Measurements from ENCODE around the gene TAS2R4. TPM values are rescaled to one million over a fixed set of nuclear protein-coding genes. Genes with fewer than 3 reads are reported as not detected.

Gene TAS2R4
- 1.1 and 1.6 TPM in 2 replicates for total RNA-seq
- long read RNA-seq: 0 reads

DNA sequence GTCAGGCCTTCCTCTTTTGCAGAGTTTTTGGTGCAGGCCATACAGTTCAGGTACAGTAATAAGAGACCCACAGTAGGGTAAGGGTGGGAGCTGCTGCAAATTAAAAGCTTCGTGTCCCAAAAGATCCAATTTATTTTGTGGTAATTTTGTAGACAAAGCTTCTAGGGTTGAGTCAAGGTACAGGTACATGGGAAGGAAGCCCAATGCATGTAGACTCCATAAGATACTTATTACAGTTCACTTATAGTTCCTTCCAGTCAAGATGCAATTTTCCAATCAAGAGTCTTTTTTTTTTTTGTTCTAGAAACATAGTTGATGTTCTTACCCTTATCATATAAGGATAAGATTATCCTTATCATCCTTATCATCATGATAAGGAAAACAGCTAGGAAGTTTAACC lies at the start of gene TAS2R4:
Gene TAS2R4 (plus strand): TSS at position 301 of the 400 bp plus-strand sequence. CDS start 1,815 bp downstream, outside the sequence.
- Mint-ChIP-seq H3K4me1 (no peaks in the 10 kb centered on the region), H3K27ac (ENCODE audit: unreplicated experiment) (no peak within 1 kb of the TSS), H3K9me3 (peaks cover 3% of the 10 kb centered on the region), H3K4me3 (no peak within 1 kb of the TSS), H3K27me3 (ENCODE audit: low read depth) (no peaks in the 10 kb centered on the region), H3K36me3 (ENCODE audit: low read depth) (peaks cover 54% of the 10 kb centered on the region)
- TF ChIP-seq, protein P1, sequence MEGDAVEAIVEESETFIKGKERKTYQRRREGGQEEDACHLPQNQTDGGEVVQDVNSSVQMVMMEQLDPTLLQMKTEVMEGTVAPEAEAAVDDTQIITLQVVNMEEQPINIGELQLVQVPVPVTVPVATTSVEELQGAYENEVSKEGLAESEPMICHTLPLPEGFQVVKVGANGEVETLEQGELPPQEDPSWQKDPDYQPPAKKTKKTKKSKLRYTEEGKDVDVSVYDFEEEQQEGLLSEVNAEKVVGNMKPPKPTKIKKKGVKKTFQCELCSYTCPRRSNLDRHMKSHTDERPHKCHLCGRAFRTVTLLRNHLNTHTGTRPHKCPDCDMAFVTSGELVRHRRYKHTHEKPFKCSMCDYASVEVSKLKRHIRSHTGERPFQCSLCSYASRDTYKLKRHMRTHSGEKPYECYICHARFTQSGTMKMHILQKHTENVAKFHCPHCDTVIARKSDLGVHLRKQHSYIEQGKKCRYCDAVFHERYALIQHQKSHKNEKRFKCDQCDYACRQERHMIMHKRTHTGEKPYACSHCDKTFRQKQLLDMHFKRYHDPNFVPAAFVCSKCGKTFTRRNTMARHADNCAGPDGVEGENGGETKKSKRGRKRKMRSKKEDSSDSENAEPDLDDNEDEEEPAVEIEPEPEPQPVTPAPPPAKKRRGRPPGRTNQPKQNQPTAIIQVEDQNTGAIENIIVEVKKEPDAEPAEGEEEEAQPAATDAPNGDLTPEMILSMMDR (conservative IDR thresholded peaks at IDR 0.05): no peak
- no peak for DNase-seq (ENCODE audit: low read depth, low spot score)

DNA sequence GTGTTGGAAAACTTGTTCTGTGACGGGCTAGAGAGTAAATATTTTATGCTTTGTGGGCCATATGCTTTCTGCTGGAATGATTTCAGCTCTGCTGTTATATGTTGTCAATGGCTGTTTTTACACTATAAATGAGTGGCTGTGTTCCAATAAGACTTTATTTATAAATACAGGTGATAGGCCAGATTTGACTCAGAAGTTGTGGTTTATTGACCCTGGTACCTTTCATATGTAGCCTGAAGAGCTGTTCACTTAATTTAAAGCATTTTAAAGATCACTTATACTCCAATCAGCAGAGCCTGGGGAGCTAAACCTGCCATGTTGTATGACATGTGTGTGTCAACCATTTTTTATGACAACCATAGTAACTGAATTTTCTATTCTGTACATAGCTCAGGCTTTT lies 47.5 kb upstream of the TAS2R4 start:
- Mint-ChIP-seq H3K4me1 (no peaks in the 10 kb centered on the region), H3K27me3 (ENCODE audit: low read depth) (peaks cover 19% of the 10 kb centered on the region), H3K27ac (ENCODE audit: unreplicated experiment) (no peak overlapping the region), H3K36me3 (ENCODE audit: low read depth) (no peaks in the 10 kb centered on the region), H3K4me3 (no peak overlapping the region), H3K9me3 (no peaks in the 10 kb centered on the region)
- DNase-seq (ENCODE audit: low read depth, low spot score): no peak
- TF ChIP-seq, protein P1 (conservative IDR thresholded peaks at IDR 0.05): no peak

GRCh38 chr7:141731476-141732149 lies 44.9 kb upstream of the TAS2R4 start:
- Mint-ChIP-seq H3K4me1 (no peaks in the 10 kb centered on the region), H3K36me3 (ENCODE audit: low read depth) (no peaks in the 10 kb centered on the region), H3K9me3 (no peaks in the 10 kb centered on the region), H3K27me3 (ENCODE audit: low read depth) (peaks cover 10% of the 10 kb centered on the region), H3K27ac (ENCODE audit: unreplicated experiment) (no peak overlapping the region), H3K4me3 (no peak overlapping the region)
- TF ChIP-seq, protein P1 (conservative IDR thresholded peaks at IDR 0.05): no peak
- no peak for DNase-seq (ENCODE audit: low read depth, low spot score)

DNA sequence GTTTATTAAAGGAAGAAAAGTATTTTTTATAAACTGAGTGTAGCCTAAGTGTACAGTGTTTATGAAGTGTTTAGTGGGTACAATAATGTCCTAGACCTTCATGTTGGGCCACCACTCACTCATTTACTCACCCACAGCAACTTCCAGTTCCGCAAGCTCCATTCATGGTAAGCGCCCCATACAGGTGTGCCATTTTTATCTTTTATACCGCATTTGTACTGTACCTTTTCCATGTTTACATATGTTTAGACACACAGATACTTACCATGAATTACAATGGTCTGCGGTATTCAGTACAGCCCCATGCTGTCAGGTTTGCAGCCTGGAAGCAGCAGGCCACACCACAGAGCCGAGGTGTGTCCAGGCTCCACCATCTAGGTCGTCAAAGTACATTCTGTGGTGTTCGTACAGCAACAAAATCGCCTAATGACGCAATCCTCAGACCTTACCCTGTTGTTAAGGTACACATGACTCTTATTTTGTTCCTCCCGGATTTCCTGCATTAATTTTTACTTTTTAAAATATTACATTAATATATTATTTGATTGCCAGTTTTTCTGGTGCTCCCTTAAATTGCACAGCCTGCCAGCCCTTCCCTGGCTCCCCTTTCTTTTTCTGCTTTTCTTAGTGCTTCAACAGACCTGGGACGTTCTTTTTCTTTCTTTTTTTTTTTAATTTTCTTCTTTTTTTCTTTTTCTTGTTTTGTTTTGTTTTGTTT lies 39.2 kb upstream of the TAS2R4 start:
- H3K4me1 Mint-ChIP-seq: peaks cover 29% of the 10 kb centered on the region
- no peaks in the 10 kb centered on the region for H3K36me3 Mint-ChIP-seq (ENCODE audit: low read depth)
- peaks cover 5% of the 10 kb centered on the region for H3K27me3 Mint-ChIP-seq (ENCODE audit: low read depth)
- H3K27ac Mint-ChIP-seq (ENCODE audit: unreplicated experiment): peak overlapping the region; percentile 95
- TF ChIP-seq, protein P1 (conservative IDR thresholded peaks at IDR 0.05): no peak
- no peaks in the 10 kb centered on the region for H3K9me3 Mint-ChIP-seq
- no peak for DNase-seq (ENCODE audit: low read depth, low spot score)
- peak overlapping the region; percentile 97 for H3K4me3 Mint-ChIP-seq

DNA sequence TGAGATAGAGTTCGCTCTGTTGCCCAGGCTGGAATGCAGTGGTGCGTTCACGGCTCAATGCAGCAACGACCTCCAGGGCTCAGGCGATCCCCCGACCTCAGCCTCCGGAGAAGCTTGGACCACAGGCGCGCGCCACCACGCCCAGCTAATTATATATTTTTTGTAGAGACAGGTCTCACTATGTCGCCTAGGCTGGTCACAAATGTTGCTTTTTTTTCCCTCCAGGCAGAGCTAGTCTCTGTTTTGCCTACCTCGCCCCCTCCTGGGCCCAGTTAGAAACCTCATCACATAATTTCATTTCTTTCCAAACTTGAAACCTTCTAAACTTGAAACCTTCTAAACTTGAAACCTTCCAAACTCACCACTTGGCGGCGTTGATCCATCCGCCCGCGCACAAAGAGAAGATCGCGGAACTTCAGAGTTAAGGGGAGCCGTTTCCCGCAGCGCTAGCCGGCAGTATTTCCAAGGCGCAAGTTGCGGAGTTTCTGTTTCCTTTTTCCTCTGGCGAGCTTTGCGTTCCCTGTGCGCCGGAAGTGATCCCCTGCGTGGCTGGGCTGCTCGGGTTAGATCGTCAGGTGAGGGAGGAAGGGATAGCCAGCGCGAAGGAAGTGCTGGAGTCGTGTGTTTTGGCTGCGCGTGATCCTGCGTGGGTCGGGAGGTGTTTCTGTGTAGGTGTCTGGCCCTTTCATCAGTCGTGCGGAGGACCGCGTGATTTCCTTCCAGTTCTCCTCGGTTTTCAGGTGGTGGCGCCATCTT lies 38.5 kb upstream of the TAS2R4 start, which contains the start of gene SSBP1:
Gene SSBP1 (plus strand): TSS at position 523 of the 756 bp plus-strand sequence. CDS start 809 bp downstream, outside the sequence.
- Mint-ChIP-seq H3K36me3 (ENCODE audit: low read depth) (peaks cover 3% of the 10 kb centered on the region), H3K27me3 (ENCODE audit: low read depth) (peaks cover 5% of the 10 kb centered on the region), H3K9me3 (no peaks in the 10 kb centered on the region), H3K4me1 (peaks cover 29% of the 10 kb centered on the region), H3K27ac (ENCODE audit: unreplicated experiment) (peak within 1 kb of the TSS; percentile 95), H3K4me3 (peak within 1 kb of the TSS; percentile 97)
- TF ChIP-seq, protein P1 (conservative IDR thresholded peaks at IDR 0.05): peak; percentile 84
- DNase-seq (ENCODE audit: low read depth, low spot score): peak; percentile 81
